IMR-90 (cell line): Measurements from ENCODE around the gene USP12.

Experiments used
- CEBPB ChIP-seq: IDR thresholded peaks from 2 replicates; pipeline ENCODE4 v1.6.1; 2012; ENCODE audit warnings: low read depth, low read length, improper control_type of control experiment
- CHD1 ChIP-seq: IDR thresholded peaks from 2 replicates; pipeline ENCODE4 v1.6.1; 2012; ENCODE audit warnings: low read depth, low read length, improper control_type of control experiment
- POLR2A ChIP-seq: IDR thresholded peaks from 2 replicates; pipeline ENCODE4 v1.6.1; 2012; ENCODE audit warnings: mild to moderate bottlenecking, low read depth, low read length
- RCOR1 ChIP-seq: IDR thresholded peaks from 2 replicates; pipeline ENCODE4 v1.6.1; 2012; ENCODE audit warnings: mild to moderate bottlenecking, low read length, improper control_type of control experiment; ENCODE audit not compliant: insufficient replicate concordance
- TF ChIP-seq, protein P1 (sequence below): conservative IDR thresholded peaks from 2 replicates; pipeline ENCODE4 v1.5.1; 2012; ENCODE audit warnings: mild to moderate bottlenecking, low read depth, low read length, improper control_type of control experiment
- TF ChIP-seq, protein P2 (sequence below): fragments of 150-350 bp; IDR thresholded peaks from 2 replicates; pipeline ENCODE4 v1.6.1; 2017; ENCODE audit warnings: mild to moderate bottlenecking, antibody characterized with exemption, low read length, low read depth

DNA sequence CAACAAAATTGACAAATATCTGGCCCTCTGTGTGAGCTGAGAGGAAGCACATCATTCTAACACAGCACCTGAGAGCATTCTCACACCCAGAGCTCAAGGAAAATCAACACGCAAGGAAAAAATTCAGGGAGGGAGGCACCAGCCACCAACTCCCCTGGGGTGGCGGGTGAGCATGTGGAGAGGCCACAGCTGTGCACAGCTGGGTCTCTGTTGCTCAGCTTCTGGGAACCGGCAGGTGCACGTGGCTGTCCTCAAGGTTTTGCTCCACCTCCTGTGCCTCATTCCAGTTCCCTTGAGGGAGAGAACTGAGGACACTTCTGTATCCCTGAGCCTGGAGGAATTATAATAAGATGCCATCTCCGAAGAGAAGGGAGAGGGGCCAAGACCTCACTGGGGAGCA lies 134.0 kb downstream of the USP12 start:
- TF ChIP-seq CEBPB (no peak), RCOR1 (no peak), POLR2A (no peak), CHD1 (no peak)
- TF ChIP-seq, protein P1, sequence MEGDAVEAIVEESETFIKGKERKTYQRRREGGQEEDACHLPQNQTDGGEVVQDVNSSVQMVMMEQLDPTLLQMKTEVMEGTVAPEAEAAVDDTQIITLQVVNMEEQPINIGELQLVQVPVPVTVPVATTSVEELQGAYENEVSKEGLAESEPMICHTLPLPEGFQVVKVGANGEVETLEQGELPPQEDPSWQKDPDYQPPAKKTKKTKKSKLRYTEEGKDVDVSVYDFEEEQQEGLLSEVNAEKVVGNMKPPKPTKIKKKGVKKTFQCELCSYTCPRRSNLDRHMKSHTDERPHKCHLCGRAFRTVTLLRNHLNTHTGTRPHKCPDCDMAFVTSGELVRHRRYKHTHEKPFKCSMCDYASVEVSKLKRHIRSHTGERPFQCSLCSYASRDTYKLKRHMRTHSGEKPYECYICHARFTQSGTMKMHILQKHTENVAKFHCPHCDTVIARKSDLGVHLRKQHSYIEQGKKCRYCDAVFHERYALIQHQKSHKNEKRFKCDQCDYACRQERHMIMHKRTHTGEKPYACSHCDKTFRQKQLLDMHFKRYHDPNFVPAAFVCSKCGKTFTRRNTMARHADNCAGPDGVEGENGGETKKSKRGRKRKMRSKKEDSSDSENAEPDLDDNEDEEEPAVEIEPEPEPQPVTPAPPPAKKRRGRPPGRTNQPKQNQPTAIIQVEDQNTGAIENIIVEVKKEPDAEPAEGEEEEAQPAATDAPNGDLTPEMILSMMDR: no peak
- TF ChIP-seq, protein P2, sequence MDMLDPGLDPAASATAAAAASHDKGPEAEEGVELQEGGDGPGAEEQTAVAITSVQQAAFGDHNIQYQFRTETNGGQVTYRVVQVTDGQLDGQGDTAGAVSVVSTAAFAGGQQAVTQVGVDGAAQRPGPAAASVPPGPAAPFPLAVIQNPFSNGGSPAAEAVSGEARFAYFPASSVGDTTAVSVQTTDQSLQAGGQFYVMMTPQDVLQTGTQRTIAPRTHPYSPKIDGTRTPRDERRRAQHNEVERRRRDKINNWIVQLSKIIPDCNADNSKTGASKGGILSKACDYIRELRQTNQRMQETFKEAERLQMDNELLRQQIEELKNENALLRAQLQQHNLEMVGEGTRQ: no peak
